Measurements from ENCODE around the gene DRICH1.
"Not testable (repeated sequence)": the region's sequence is repeated elsewhere in the genome, so short reads cannot be mapped to it uniquely, and the experiment has no call there.

DRICH1 gene

DNA sequence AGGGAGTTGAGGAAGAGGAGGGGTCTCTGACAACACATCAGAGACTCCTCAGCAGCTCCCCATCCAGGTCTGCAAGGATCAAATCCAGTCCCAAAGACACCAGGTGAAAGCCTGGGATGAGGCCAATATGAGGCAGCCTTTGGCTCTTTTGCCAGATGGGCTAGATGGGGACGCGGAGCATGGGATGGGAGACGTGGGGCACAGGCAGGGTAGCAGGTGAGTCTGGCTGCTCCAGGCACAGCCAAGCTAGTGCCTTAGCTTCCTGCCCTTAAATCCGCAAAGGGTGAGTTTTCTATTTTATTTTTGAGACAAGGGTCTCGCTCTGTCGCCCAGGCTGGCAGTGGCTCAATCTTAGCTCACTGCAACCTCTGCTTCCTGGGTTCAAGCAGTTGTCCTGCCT, 19.6 kb upstream of the DRICH1 start:
- no peaks in the 10 kb centered on the region for H3K36me3 ChIP-seq (replicated peaks)
- TF ChIP-seq, protein P1, sequence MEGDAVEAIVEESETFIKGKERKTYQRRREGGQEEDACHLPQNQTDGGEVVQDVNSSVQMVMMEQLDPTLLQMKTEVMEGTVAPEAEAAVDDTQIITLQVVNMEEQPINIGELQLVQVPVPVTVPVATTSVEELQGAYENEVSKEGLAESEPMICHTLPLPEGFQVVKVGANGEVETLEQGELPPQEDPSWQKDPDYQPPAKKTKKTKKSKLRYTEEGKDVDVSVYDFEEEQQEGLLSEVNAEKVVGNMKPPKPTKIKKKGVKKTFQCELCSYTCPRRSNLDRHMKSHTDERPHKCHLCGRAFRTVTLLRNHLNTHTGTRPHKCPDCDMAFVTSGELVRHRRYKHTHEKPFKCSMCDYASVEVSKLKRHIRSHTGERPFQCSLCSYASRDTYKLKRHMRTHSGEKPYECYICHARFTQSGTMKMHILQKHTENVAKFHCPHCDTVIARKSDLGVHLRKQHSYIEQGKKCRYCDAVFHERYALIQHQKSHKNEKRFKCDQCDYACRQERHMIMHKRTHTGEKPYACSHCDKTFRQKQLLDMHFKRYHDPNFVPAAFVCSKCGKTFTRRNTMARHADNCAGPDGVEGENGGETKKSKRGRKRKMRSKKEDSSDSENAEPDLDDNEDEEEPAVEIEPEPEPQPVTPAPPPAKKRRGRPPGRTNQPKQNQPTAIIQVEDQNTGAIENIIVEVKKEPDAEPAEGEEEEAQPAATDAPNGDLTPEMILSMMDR (IDR thresholded peaks at IDR 0.05; ENCODE audit: low read depth, low read length, missing control alignments), result no peak
- in situ Hi-C loops (cut with HindIII; ENCODE audit: low pct_ligation_motif_present, low sequenced_read_pairs), result no loop called here

GRCh38 chr22:23649071-23649501, 17.0 kb upstream of the DRICH1 start:
- no peak overlapping the region for H3K4me3 ChIP-seq (ENCODE audit: low read depth, low read length)
- TF ChIP-seq, protein P1 (IDR thresholded peaks at IDR 0.05; ENCODE audit: low read depth, low read length, missing control alignments), result no peak
- no peak for DNase-seq
- in situ Hi-C loops (cut with HindIII; ENCODE audit: low pct_ligation_motif_present, low sequenced_read_pairs), result no loop called here
- no peaks in the 10 kb centered on the region for H3K36me3 ChIP-seq (replicated peaks)
- H3K27me3 ChIP-seq (replicated peaks), result no peaks in the 10 kb centered on the region
- no peak overlapping the region for H3K27ac ChIP-seq

More for the DNA sequence above, 19.6 kb upstream of the DRICH1 start:
- no peaks in the 10 kb centered on the region for H3K27me3 ChIP-seq (replicated peaks)
- no peak overlapping the region for H3K27ac ChIP-seq
- H3K4me3 ChIP-seq (ENCODE audit: low read depth, low read length), result no peak overlapping the region
- DNase-seq, result no peak

DNA sequence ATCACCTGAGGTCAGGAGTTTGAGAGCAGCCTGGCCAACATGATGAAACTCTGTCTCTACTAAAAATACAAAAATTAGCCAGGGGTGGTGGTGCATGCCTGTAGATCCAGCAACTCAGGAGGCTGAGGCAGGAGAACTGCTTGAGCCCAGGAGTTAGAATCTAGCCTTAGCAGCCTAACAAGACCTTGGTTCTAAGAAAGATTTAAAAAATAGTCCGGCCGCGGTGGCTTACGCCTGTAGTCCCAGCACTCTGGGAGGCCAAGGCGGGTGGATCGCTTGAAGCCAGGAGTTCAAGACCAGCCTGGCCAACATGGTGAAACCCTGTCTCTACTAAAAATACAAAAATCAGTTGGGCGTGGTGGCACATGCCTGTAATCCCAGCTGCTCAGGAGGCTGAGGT, 14.4 kb upstream of the DRICH1 start:
- H3K4me3 ChIP-seq (ENCODE audit: low read depth, low read length); H3K27me3 ChIP-seq (replicated peaks); DNase-seq; in situ Hi-C loops (cut with HindIII; ENCODE audit: low pct_ligation_motif_present, low sequenced_read_pairs); H3K27ac ChIP-seq; H3K36me3 ChIP-seq (replicated peaks): not testable (repeated sequence)

DNA sequence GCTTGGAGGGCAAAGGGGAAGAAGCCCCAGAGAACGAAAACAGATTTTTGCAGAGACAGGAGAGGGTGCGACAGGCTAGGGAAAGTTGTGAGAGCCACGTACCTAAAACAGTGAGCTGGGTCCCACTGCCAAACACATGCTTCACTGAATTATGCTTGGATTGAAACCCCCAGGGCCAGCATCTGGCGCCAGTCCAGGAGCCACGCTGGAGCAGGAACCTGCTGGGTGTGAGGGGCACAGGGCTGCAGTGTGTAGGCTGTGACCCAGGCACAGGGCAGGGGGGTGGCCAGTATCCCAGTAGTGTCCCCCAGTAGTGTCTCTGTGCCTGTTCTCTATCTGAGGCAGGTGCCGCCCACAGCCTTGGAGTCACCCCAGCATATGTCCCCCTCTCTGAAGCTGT, 8.1 kb upstream of the DRICH1 start:
- H3K27me3 ChIP-seq (replicated peaks); H3K36me3 ChIP-seq (replicated peaks); H3K4me3 ChIP-seq (ENCODE audit: low read depth, low read length); in situ Hi-C loops (cut with HindIII; ENCODE audit: low pct_ligation_motif_present, low sequenced_read_pairs); H3K27ac ChIP-seq; DNase-seq: not testable (repeated sequence)

DNA sequence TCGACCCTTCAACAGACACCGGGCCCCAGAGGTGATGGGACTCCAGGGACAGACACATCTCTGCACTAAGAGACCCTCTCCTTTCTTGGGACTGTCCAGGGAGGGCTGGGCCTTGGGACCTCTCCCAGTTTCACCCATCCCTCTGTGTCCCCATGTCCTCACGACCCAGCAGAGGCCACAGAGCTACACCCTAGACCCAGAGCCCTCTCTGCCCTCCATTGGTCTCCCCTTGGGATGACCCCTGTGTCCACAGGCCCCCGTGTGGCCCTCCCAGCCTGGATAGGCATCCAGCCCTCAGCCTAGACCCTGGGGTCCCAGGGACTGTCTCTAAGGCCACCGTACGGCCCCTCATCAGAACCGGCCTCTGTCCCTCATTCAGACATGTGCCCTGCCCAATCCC, 7.5 kb upstream of the DRICH1 start:
- no peak for DNase-seq
- in situ Hi-C loops (cut with HindIII; ENCODE audit: low pct_ligation_motif_present, low sequenced_read_pairs), result no loop called here
- TF ChIP-seq, protein P1 (IDR thresholded peaks at IDR 0.05; ENCODE audit: low read depth, low read length, missing control alignments), result no peak

GRCh38 chr22:23638611-23639010, 6.5 kb upstream of the DRICH1 start:
- TF ChIP-seq, protein P1 (IDR thresholded peaks at IDR 0.05; ENCODE audit: low read depth, low read length, missing control alignments), result no peak
- no peaks in the 10 kb centered on the region for H3K36me3 ChIP-seq (replicated peaks)
- no peak overlapping the region for H3K4me3 ChIP-seq (ENCODE audit: low read depth, low read length)
- no peak for DNase-seq
- no peak overlapping the region for H3K27ac ChIP-seq
- H3K27me3 ChIP-seq (replicated peaks), result no peaks in the 10 kb centered on the region
- in situ Hi-C loops (cut with HindIII; ENCODE audit: low pct_ligation_motif_present, low sequenced_read_pairs), result no loop called here

More for the DNA sequence above, 7.5 kb upstream of the DRICH1 start:
- no peaks in the 10 kb centered on the region for H3K36me3 ChIP-seq (replicated peaks)
- H3K27me3 ChIP-seq (replicated peaks), result no peaks in the 10 kb centered on the region
- H3K27ac ChIP-seq, result no peak overlapping the region
- H3K4me3 ChIP-seq (ENCODE audit: low read depth, low read length), result no peak overlapping the region

GRCh38 chr22:23635291-23635690, 3.2 kb upstream of the DRICH1 start:
- in situ Hi-C loops (cut with HindIII; ENCODE audit: low pct_ligation_motif_present, low sequenced_read_pairs); DNase-seq; H3K27me3 ChIP-seq (replicated peaks); H3K27ac ChIP-seq; H3K36me3 ChIP-seq (replicated peaks); H3K4me3 ChIP-seq (ENCODE audit: low read depth, low read length): not testable (repeated sequence)

DNA sequence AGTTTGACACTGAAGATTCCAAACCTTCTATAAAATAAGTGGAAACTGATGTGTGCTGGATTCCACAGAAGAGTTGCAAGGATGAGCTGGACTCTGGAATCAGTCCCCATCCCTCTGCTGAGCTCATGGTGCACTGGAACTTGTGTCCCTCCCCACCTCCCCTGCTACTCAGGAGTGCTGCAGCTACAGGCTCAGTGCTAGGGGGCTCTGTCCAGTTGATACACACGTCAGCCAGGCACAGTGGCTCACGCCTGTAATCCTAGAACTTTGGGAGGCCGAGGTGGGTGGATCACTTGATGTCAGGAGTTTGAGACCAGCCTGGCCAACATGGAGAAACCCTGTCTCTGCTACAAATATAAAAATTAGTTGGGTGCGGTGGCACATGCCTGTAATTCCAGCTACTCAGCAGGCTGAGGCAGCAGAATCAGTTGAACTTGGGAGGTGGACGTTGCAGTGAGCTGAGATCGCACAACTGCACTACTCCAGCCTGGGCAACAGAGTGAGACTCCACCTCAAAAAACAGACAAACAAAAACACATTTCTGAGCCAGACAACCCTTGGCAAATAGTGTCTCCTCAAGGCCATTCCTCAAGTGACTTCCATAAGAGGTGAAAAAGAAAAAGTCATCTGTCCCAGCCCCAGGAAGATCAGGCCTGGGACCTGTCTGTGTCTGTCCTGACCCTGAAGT, 3.9 kb downstream of the DRICH1 start:
- H3K4me3 ChIP-seq (ENCODE audit: low read depth, low read length); in situ Hi-C loops (cut with HindIII; ENCODE audit: low pct_ligation_motif_present, low sequenced_read_pairs); H3K27me3 ChIP-seq (replicated peaks); H3K36me3 ChIP-seq (replicated peaks); H3K27ac ChIP-seq; DNase-seq: not testable (repeated sequence)

Measured in brain microvascular endothelial cell (primary cell).